ENCODE data around the gene SOD1.

Gene SOD1

GRCh38 chr21:31656199-31657095 lies 3.0 kb upstream of the SOD1 start:
- TF ChIP-seq CTCF (IDR thresholded peaks at IDR 0.05; ENCODE audit: low read depth, low read length), result no peak
- DNase-seq (ENCODE audit: low read depth, low spot score), result peak; percentile 58
- in situ Hi-C loops (cut with HindIII; ENCODE audit: low sequenced_read_pairs), result no loop called here
- H3K4me3 ChIP-seq (ENCODE audit: low read depth, low read length), result no peak overlapping the region

DNA sequence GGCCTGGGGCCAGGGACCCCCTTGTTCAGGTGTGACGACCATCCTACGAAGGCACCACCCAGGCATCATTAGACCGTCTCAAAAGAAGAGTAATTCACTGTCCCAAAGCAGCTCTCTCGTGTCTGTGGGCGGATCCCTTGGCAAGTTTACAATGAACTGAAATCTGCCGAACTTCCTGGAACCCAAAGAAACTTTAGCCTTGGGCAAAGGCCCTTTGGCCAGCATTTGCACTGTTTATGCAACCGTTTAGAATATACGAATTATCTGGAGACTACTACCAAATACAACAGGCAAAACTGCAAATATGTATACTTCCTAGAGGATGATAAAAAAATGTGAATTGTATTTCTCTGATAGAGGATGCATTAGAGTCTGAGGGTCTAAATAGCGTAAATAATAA lies 1.4 kb upstream of the SOD1 start:
- in situ Hi-C loops (cut with HindIII; ENCODE audit: low sequenced_read_pairs), result no loop called here
- TF ChIP-seq CTCF (IDR thresholded peaks at IDR 0.05; ENCODE audit: low read depth, low read length), result no peak
- no peak overlapping the region for H3K4me3 ChIP-seq (ENCODE audit: low read depth, low read length)
- DNase-seq (ENCODE audit: low read depth, low spot score), result no peak

DNA sequence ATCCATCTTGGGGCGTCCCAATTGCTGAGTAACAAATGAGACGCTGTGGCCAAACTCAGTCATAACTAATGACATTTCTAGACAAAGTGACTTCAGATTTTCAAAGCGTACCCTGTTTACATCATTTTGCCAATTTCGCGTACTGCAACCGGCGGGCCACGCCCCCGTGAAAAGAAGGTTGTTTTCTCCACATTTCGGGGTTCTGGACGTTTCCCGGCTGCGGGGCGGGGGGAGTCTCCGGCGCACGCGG lies 282 bp upstream of the SOD1 start:
- TF ChIP-seq CTCF (IDR thresholded peaks at IDR 0.05; ENCODE audit: low read depth, low read length), result no peak
- in situ Hi-C loops (cut with HindIII; ENCODE audit: low sequenced_read_pairs), result no loop called here
- DNase-seq (ENCODE audit: low read depth, low spot score), result no peak
- peak overlapping the region; percentile 86 for H3K4me3 ChIP-seq (ENCODE audit: low read depth, low read length)

DNA sequence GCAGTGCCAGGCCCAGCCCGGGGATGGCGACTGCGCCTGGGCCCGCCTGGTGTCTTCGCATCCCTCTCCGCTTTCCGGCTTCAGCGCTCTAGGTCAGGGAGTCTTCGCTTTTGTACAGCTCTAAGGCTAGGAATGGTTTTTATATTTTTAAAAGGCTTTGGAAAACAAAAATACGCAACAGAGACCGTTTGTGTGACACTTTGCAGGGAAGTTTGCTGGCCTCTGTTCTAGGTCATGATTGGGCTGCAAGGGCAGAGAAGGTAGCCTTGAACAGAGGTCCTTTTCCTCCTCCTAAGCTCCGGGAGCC lies 719 bp downstream of the SOD1 start:
- H3K4me3 ChIP-seq (ENCODE audit: low read depth, low read length), result peak overlapping the region; percentile 86
- in situ Hi-C loops (cut with HindIII; ENCODE audit: low sequenced_read_pairs), result no loop called here
- DNase-seq (ENCODE audit: low read depth, low spot score), result peak; percentile 31
- no peak for TF ChIP-seq CTCF (IDR thresholded peaks at IDR 0.05; ENCODE audit: low read depth, low read length)

DNA sequence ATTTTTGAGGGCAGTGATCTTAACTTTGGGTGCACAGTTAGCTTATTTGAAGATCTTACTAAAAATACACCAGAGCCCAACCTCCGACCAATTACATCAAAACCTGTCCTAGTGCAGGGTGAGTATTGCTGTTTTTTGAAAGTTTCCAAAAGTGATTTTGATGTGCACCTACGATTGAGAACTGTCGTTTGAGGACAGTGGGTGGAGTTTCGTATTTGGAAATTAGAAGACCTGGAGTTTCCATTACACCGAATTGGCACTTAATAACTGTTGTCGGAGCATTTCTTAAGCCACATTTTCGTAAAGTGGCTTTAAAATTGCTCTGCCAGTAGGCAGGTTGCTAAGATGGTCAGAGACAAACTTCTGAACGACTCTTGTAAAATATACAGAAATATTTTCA lies 1.1 kb downstream of the SOD1 start:
- in situ Hi-C loops (cut with HindIII; ENCODE audit: low sequenced_read_pairs), result no loop called here
- TF ChIP-seq CTCF (IDR thresholded peaks at IDR 0.05; ENCODE audit: low read depth, low read length), result no peak
- DNase-seq (ENCODE audit: low read depth, low spot score), result no peak
- peak overlapping the region; percentile 86 for H3K4me3 ChIP-seq (ENCODE audit: low read depth, low read length)

DNA sequence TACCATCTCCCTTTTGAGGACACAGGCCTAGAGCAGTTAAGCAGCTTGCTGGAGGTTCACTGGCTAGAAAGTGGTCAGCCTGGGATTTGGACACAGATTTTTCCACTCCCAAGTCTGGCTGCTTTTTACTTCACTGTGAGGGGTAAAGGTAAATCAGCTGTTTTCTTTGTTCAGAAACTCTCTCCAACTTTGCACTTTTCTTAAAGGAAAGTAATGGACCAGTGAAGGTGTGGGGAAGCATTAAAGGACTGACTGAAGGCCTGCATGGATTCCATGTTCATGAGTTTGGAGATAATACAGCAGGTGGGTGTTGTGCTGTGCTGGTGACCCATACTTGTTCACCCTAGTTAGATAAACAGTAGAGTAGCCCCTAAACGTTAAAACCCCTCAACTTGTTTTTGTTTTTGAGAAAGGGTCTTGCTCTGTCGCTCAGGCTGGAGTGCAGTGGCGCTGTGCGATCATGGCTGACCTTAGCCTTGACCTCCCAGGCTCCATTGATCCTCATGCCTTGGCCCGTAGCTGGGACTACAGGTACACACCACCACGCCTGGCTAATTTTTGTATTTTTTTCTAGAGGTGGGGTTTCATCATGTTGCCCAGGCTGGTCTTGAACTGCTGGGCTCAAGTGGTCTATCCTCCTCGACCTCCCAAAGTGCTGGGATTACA lies 4.2 kb downstream of the SOD1 start:
- in situ Hi-C loops (cut with HindIII; ENCODE audit: low sequenced_read_pairs), result no loop called here
- no peak overlapping the region for H3K4me3 ChIP-seq (ENCODE audit: low read depth, low read length)
- DNase-seq (ENCODE audit: low read depth, low spot score), result no peak
- TF ChIP-seq CTCF (IDR thresholded peaks at IDR 0.05; ENCODE audit: low read depth, low read length), result no peak
